ENCODE results near the gene KRTAP9-3.
"Not testable (repeated sequence)": the region's sequence is repeated elsewhere in the genome, so short reads cannot be mapped to it uniquely, and the experiment has no call there.

- not testable (repeated sequence) for TF ChIP-seq EZH2 (IDR thresholded peaks at IDR 0.05; ENCODE audit: borderline replicate concordance, insufficient read depth, low read length, poor library complexity, severe bottlenecking); CTCF (IDR thresholded peaks at IDR 0.05; ENCODE audit: poor library complexity, severe bottlenecking); POLR2AphosphoS5 (IDR thresholded peaks at IDR 0.05); EP300 (conservative IDR thresholded peaks at IDR 0.05; ENCODE audit: poor library complexity, severe bottlenecking); MXI1 (conservative IDR thresholded peaks at IDR 0.05; ENCODE audit: poor library complexity, severe bottlenecking)
Measured at GRCh38 chr17:41271323-41271722, 39.1 kb downstream of the KRTAP9-3 start.

Measured in neural cell (in vitro differentiated cells).